Transverse colon (tissue), 4 donors: Measurements from ENCODE around the gene CSNK1D.

Experiments used
- POLR2AphosphoS5 ChIP-seq, 3 donors: sonication (generic); formaldehyde crosslinking; IDR thresholded peaks; one replicate each; pipeline ENCODE4 v1.6.1; 2016; ENCODE audit warnings: antibody characterized with exemption in 3 of 3
- TF ChIP-seq, protein P1 (sequence below), 5 experiments: fragments of 200-600 bp in 3 of 5; fragments of 450-650 bp in 2 of 5; sonication (generic) in 3 of 5; IDR thresholded peaks; 1 replicate in 2 of 5; 2 replicates in 3 of 5; pipeline ENCODE4 v1.5.1; 2016 to 2017; ENCODE audit warnings: antibody characterized with exemption in 5 of 5, inconsistent platforms in 3 of 5, mild to moderate bottlenecking in 2 of 5, moderate library complexity in 1 of 5

DNA sequence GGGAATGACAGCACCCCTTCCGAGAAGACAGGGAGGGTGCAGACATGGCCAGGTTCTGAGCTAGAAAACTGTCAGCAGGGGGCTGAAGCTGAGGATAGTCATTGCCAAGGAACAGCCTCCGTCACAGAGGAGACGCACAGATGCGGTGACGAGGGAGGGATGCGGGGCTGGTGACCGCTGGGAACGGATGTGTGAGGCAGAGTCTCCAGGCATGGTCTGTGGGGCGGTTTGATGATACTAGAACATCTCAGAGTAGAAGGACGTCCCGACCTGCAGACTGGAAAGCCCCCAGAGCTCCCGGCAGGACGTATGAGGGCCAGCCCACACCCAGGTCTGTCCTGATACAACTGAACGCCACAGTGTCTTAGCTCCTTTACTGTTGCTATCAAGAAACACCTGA is 1.8 kb upstream of the CSNK1D start:
- no peak for TF ChIP-seq POLR2AphosphoS5 (IDR thresholded peaks at IDR 0.05)
- TF ChIP-seq, protein P1, sequence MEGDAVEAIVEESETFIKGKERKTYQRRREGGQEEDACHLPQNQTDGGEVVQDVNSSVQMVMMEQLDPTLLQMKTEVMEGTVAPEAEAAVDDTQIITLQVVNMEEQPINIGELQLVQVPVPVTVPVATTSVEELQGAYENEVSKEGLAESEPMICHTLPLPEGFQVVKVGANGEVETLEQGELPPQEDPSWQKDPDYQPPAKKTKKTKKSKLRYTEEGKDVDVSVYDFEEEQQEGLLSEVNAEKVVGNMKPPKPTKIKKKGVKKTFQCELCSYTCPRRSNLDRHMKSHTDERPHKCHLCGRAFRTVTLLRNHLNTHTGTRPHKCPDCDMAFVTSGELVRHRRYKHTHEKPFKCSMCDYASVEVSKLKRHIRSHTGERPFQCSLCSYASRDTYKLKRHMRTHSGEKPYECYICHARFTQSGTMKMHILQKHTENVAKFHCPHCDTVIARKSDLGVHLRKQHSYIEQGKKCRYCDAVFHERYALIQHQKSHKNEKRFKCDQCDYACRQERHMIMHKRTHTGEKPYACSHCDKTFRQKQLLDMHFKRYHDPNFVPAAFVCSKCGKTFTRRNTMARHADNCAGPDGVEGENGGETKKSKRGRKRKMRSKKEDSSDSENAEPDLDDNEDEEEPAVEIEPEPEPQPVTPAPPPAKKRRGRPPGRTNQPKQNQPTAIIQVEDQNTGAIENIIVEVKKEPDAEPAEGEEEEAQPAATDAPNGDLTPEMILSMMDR (IDR thresholded peaks at IDR 0.05), result no peak
